ENCODE results near the gene PTHLH. TPM values are rescaled to one million over a fixed set of nuclear protein-coding genes. Genes with fewer than 3 reads are reported as not detected.

The PTHLH gene
- total RNA-seq, 6 experiments from 2014 or later = not detected

DNA sequence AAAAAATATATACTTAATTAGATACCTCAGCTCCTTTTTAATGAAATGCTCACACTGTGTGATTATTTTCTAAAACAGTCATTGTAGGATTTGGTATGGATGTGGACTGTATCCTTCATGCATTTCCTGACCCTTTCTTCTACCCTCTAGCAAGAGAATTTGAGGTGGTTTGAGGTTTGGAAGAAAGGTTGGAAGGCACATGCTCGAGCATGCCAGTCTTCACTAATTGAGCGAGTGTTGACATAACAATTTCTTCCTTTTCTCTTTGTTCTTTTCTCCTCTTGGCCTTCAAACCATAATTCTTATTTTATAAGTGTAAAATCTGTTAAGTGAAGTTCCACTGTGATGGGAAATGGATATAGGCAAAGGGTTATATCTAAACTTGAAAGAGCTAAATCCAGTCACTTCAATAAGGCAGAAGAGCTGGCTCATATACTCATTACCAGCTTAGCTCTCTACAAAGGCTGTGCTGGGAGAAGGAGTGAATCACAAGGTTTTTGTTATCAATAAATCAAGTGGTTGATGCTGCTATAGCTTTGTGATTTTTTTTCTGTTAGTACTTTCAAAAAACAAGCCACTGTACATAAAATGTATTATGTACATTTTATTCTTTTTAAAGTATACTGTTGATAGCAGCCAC is 16.2 kb upstream of the PTHLH start:
- TF ChIP-seq CTCF (IDR thresholded peaks at IDR 0.05) (no peak), POLR2A (IDR thresholded peaks at IDR 0.05) (no peak)
- Histone ChIP-seq H3K9me3 (peaks cover 0 to 2% (median 0%) of the 10 kb centered on the region in 4 donors), H3K4me3 (no peak overlapping the region), H3K36me3 (no peaks in the 10 kb centered on the region), H3K27me3 (no peaks in the 10 kb centered on the region), H3K27ac (no peak overlapping the region), H3K4me1 (no peaks in the 10 kb centered on the region)
- intact Hi-C loops (cut with DNase I) = no loop called here
- ATAC-seq = no peak
- DNase-seq = no peak
- WGBS (ENCODE audit: insufficient coverage, low coverage, low lambda C conversion rate, missing lambda C conversion rate) = 71% methylated on average over 2 of the region's 2 CpGs

GRCh38 chr12:27987331-27987730 is 14.8 kb upstream of the PTHLH start:
- Histone ChIP-seq H3K36me3 (no peaks in the 10 kb centered on the region), H3K4me3 (no peak overlapping the region), H3K9me3 (peaks cover 0 to 2% (median 0%) of the 10 kb centered on the region in 4 donors), H3K27me3 (no peaks in the 10 kb centered on the region), H3K27ac (no peak overlapping the region), H3K4me1 (no peaks in the 10 kb centered on the region)
- no peak for ATAC-seq
- no peak for TF ChIP-seq CTCF (IDR thresholded peaks at IDR 0.05)
- no peak for DNase-seq
- intact Hi-C loops (cut with DNase I) = no loop called here
- 63% methylated on average over 5 of the region's 5 CpGs for WGBS (ENCODE audit: insufficient coverage, low coverage, low lambda C conversion rate, missing lambda C conversion rate)

GRCh38 chr12:27984275-27984674 is 11.7 kb upstream of the PTHLH start:
- 34% methylated on average over 2 of the region's 2 CpGs for WGBS (ENCODE audit: insufficient coverage, low coverage, low lambda C conversion rate, missing lambda C conversion rate)
- intact Hi-C loops (cut with DNase I) = no loop called here

DNA sequence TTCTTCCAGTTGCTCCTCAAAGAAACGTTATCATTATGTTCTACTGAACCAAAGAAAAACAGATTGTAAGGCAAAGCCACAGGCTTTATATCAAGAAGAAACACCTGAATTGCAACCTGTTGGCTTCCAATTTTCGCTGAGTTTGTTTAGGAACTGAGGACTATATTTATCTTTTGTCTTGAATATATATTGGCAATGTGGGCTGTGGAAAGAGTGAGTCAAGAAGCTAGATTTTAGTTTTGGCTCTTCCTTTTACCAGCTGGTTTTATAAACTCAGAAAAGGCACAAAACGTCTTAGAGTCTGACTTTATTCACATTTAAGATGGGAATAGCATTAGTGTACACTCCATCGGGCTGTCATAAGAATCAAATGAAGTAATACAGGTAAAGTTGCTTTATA is 10.4 kb upstream of the PTHLH start:
- intact Hi-C loops (cut with DNase I) = no loop called here
- Histone ChIP-seq H3K9me3 (no peaks in the 10 kb centered on the region), H3K4me1 (no peaks in the 10 kb centered on the region), H3K27me3 (no peaks in the 10 kb centered on the region), H3K36me3 (no peaks in the 10 kb centered on the region), H3K27ac (no peak overlapping the region), H3K4me3 (no peak overlapping the region)
- no peak for ATAC-seq
- TF ChIP-seq CTCF (IDR thresholded peaks at IDR 0.05) (no peak), POLR2A (IDR thresholded peaks at IDR 0.05) (no peak)
- DNase-seq = no peak
- WGBS (ENCODE audit: insufficient coverage, low coverage, low lambda C conversion rate, missing lambda C conversion rate) = 36% methylated on average over 4 of the region's 4 CpGs

More at GRCh38 chr12:27984275-27984674, 11.7 kb upstream of the PTHLH start:
- Histone ChIP-seq H3K27ac (no peak overlapping the region), H3K4me1 (no peaks in the 10 kb centered on the region), H3K27me3 (no peaks in the 10 kb centered on the region), H3K36me3 (no peaks in the 10 kb centered on the region), H3K9me3 (no peaks in the 10 kb centered on the region), H3K4me3 (no peak overlapping the region)
- TF ChIP-seq POLR2A (IDR thresholded peaks at IDR 0.05) = no peak
- no peak for TF ChIP-seq CTCF (IDR thresholded peaks at IDR 0.05)
- no peak for DNase-seq
- ATAC-seq = no peak

DNA sequence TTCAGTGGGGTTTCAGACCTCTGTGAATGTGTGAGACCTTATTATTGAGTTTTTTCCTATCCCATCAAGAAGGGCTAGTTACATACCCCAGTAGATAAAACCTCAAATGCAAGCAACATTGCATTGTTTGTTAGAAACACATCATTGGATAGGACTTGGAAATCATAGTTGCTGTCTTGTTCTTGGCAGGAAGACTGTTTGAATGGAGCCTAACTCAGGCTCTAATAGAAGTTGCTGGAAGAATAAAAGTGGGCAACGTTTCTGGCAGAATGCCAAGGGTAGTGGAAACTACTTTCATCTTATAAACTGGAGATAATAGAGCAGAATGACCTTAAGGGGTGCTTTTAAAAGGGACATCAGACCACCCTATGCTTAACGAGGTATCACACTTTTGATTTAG is 9.9 kb upstream of the PTHLH start:
- Histone ChIP-seq H3K27ac (no peak overlapping the region), H3K27me3 (no peaks in the 10 kb centered on the region), H3K4me3 (no peak overlapping the region), H3K9me3 (no peaks in the 10 kb centered on the region), H3K4me1 (no peaks in the 10 kb centered on the region), H3K36me3 (no peaks in the 10 kb centered on the region)
- ATAC-seq (no peak), DNase-seq (no peak)
- TF ChIP-seq CTCF (IDR thresholded peaks at IDR 0.05) (no peak), POLR2A (IDR thresholded peaks at IDR 0.05) (no peak)
- 26% methylated on average over 2 of the region's 2 CpGs for WGBS (ENCODE audit: insufficient coverage, low coverage, low lambda C conversion rate, missing lambda C conversion rate)
- intact Hi-C loops (cut with DNase I) = no loop called here
